ELR (cell line): ENCODE measurements around the gene SCN7A.
"Not testable (repeated sequence)": the region's sequence is repeated elsewhere in the genome, so short reads cannot be mapped to it uniquely, and the experiment has no call there.

ENCODE experiments used
- DNase-seq: peaks from one replicate; pipeline ENCODE4 v3.0.0-alpha.2; 2015; ENCODE audit warnings: low read depth

The SCN7A gene

DNA sequence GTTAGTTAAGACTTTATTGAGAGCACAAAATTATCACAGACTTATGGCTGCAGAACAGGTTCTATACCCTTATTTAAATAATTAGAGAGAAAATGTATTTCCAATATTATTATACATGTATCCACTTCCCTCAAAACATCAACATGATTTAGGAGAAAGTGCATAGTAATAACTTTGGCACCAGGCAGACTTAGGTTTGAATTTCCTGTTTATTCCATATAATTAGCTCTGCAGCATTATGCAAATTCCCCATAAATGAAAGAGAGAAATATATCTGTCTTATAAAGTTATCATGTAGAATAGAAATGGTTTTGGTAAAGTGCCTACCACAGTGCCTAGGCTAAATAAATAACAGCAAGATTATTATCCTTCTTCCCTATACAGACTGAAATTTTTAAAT lies 133.6 kb downstream of the SCN7A start:
- DNase-seq = no peak

DNA sequence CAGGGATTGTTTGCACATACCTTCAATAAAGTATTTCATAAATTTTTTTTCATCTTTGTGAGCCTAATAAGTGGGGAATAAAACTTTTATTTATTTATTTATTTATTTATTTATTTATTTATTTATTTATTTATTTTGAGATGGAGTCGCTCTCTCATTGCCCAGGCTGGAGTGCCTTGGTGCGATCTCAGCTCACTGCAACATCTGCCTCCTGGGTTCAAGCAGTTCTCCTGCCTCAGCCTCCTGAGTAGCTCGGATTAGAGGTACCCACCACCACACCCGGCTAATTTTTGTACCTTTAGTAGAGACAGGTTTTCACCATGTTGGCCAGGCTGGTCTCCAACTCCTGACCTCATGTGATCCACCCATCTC lies 136.1 kb downstream of the SCN7A start:
- DNase-seq = not testable (repeated sequence)

DNA sequence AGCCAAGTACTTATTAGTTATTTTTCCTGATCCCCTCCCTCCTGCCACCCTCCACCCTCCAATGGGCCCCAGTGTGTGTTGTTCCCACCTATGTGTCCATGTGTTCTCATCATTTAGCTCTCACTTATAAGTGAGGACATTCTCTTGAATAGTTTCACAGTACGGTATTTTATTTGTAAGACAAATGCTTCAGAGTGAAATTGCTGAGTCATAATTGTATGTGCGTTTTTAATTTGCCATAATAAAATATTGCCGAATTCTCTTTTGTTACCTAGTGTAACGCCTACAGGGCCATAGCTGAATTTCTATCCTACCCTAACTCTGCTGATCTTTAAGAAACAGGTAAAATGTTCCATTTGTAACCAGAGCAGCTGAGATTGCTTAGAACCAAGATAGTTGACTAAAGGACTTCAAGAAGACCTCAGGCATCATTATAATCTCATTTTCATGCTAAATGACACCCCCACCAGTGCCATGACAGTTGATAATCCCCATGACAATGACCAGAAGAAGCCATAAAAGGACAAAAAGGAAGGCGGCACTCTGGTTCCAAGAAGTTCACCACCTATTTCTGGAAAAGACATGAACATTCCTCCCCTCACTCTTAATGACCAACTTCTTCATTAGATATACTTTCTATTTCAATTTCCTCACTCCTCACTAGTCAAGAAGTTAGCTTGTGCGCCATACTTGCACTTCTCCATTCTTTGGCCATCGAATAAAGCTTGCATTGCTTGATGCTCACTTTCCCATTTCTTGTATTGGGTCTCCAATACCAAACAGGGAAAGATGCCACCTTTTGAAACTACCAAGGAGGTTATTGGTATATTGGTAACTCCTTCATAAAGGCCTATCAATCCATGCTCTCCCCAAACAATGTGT lies 136.7 kb downstream of the SCN7A start:
- DNase-seq = no peak
